ENCODE data around the gene ATXN7L2.

Gene ATXN7L2

GRCh38 chr1:109493227-109493626 lies 9.5 kb downstream of the ATXN7L2 start:
- no peak for ATAC-seq
- TF ChIP-seq CSRNP3 (CRISPR knock-in tag; IDR thresholded peaks at IDR 0.05) (no peak), RARB (CRISPR knock-in tag; IDR thresholded peaks at IDR 0.05) (no peak), ZFP30 (CRISPR knock-in tag; IDR thresholded peaks at IDR 0.05) (no peak), ZNF8 (CRISPR knock-in tag; IDR thresholded peaks at IDR 0.05) (no peak), OSR1 (CRISPR knock-in tag; IDR thresholded peaks at IDR 0.05) (no peak), POU6F1 (CRISPR knock-in tag; IDR thresholded peaks at IDR 0.05; ENCODE audit: borderline replicate concordance, low read depth) (no peak), SNAI2 (CRISPR knock-in tag; IDR thresholded peaks at IDR 0.05) (no peak), ARNTL (CRISPR knock-in tag; IDR thresholded peaks at IDR 0.05; ENCODE audit: borderline replicate concordance, low read depth) (no peak), PATZ1 (CRISPR knock-in tag; IDR thresholded peaks at IDR 0.05; ENCODE audit: borderline replicate concordance) (no peak), ZC3H10 (CRISPR knock-in tag; IDR thresholded peaks at IDR 0.05) (no peak), TCF4 (CRISPR knock-in tag; IDR thresholded peaks at IDR 0.05; ENCODE audit: borderline replicate concordance) (no peak), ZNF70 (CRISPR knock-in tag; IDR thresholded peaks at IDR 0.05) (no peak)

- peak; percentile 94 for ATAC-seq
- TF ChIP-seq TCF4 (CRISPR knock-in tag; IDR thresholded peaks at IDR 0.05; ENCODE audit: borderline replicate concordance) (peak; percentile 30; the same call in 1 of the 2 replicates), GLIS3 (CRISPR knock-in tag; IDR thresholded peaks at IDR 0.05) (no peak)
Observed at GRCh38 chr1:109493805-109494539, 10.3 kb downstream of the ATXN7L2 start, which contains the start of gene CYB561D1. Gene CYB561D1 (plus strand): TSS chr1:109494094. CDS start chr1:109494140, 46 bp downstream.

GRCh38 chr1:109495738-109496137 lies 12.0 kb downstream of the ATXN7L2 start:
- TF ChIP-seq ARNTL (CRISPR knock-in tag; IDR thresholded peaks at IDR 0.05; ENCODE audit: borderline replicate concordance, low read depth) (no peak), SNAI2 (CRISPR knock-in tag; IDR thresholded peaks at IDR 0.05) (no peak), TCF4 (CRISPR knock-in tag; IDR thresholded peaks at IDR 0.05; ENCODE audit: borderline replicate concordance) (no peak), ZC3H10 (CRISPR knock-in tag; IDR thresholded peaks at IDR 0.05) (no peak), ZFP3 (CRISPR knock-in tag; IDR thresholded peaks at IDR 0.05) (no peak), ZNF70 (CRISPR knock-in tag; IDR thresholded peaks at IDR 0.05) (no peak), RARB (CRISPR knock-in tag; IDR thresholded peaks at IDR 0.05) (no peak), TSHZ2 (CRISPR knock-in tag; IDR thresholded peaks at IDR 0.05) (no peak), PATZ1 (CRISPR knock-in tag; IDR thresholded peaks at IDR 0.05; ENCODE audit: borderline replicate concordance) (no peak), GLIS3 (CRISPR knock-in tag; IDR thresholded peaks at IDR 0.05) (no peak), POU6F1 (CRISPR knock-in tag; IDR thresholded peaks at IDR 0.05; ENCODE audit: borderline replicate concordance, low read depth) (no peak), ZFP30 (CRISPR knock-in tag; IDR thresholded peaks at IDR 0.05) (no peak)
- no peak for ATAC-seq

All from SK-N-SH treated with all-trans-retinoic acid at 6 μM for 48 hours (cell line).